ENCODE data around the gene ERC2.

Gene ERC2

DNA sequence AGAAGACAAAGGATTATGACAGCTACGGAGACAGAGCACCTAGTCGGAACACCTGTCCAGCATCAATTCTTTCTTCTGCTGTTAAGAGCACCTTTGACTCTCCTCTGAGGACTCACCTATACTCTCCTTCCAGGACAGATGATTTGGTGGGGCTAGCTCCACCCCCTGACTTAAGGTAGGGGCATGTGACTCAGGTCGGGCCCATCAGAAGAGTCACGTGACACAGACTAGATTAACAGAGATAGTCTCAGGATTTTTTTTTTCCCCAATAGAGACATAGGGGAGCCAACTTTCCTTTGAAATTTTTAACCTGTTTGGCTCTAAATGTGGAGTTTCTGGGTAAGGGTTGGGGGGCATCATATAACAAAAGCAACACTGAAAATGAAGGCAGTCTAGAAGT, 969.7 kb downstream of the ERC2 start:
- no peaks in the 10 kb centered on the region for H3K36me3 ChIP-seq (ENCODE audit: insufficient read depth, low read length)
- no peak overlapping the region for H3K27ac ChIP-seq (ENCODE audit: low read depth, low read length, poor library complexity, severe bottlenecking)
- H4K20me1 ChIP-seq (ENCODE audit: insufficient read depth, low read length): no peaks in the 10 kb centered on the region
- no peak overlapping the region for H3K4me3 ChIP-seq (ENCODE audit: low read depth, low read length, poor library complexity, severe bottlenecking)
- H3K9ac ChIP-seq (ENCODE audit: low read length): no peak overlapping the region
- no peaks in the 10 kb centered on the region for H3K79me2 ChIP-seq (ENCODE audit: insufficient read depth, low read length)
- H3F3A ChIP-seq (ENCODE audit: insufficient read depth, low read length): no peaks in the 10 kb centered on the region
- peaks cover 4% of the 10 kb centered on the region for H3K4me1 ChIP-seq (ENCODE audit: insufficient read depth, low read length, severe bottlenecking)
- no peaks in the 10 kb centered on the region for H3K9me3 ChIP-seq (ENCODE audit: low read length)
- TF ChIP-seq, protein P1, sequence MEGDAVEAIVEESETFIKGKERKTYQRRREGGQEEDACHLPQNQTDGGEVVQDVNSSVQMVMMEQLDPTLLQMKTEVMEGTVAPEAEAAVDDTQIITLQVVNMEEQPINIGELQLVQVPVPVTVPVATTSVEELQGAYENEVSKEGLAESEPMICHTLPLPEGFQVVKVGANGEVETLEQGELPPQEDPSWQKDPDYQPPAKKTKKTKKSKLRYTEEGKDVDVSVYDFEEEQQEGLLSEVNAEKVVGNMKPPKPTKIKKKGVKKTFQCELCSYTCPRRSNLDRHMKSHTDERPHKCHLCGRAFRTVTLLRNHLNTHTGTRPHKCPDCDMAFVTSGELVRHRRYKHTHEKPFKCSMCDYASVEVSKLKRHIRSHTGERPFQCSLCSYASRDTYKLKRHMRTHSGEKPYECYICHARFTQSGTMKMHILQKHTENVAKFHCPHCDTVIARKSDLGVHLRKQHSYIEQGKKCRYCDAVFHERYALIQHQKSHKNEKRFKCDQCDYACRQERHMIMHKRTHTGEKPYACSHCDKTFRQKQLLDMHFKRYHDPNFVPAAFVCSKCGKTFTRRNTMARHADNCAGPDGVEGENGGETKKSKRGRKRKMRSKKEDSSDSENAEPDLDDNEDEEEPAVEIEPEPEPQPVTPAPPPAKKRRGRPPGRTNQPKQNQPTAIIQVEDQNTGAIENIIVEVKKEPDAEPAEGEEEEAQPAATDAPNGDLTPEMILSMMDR (IDR thresholded peaks at IDR 0.05; ENCODE audit: low read length): no peak
- TF ChIP-seq EZH2 (IDR thresholded peaks at IDR 0.05; ENCODE audit: borderline replicate concordance, low read length): no peak
- no peaks in the 10 kb centered on the region for H3K27me3 ChIP-seq (ENCODE audit: insufficient read depth, low read length)
- no peak overlapping the region for H2AFZ ChIP-seq (ENCODE audit: low read length)
- H3K4me2 ChIP-seq (ENCODE audit: low read length): no peak overlapping the region
- no peaks in the 10 kb centered on the region for H3K9me2 ChIP-seq (ENCODE audit: low read depth, low read length)

DNA sequence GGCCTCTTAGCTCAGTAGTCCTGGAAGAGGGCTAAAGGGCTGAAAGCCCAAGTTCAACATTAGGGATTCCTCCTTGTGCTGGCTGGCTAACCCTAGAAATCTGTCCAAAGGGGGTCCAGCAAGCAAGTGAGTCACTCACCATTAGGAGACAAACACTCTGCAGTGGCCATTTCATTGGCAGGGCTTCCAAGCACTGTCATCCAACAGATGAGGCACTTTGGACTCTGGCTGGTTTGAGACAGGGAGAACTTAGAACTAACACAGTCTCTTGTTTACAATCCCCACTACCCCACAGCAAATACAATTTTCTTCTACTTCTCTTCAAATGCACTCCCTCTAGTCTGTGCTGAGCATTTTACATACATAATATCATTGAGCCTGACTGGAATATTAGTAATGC, 971.0 kb downstream of the ERC2 start:
- H3K79me2 ChIP-seq (ENCODE audit: insufficient read depth, low read length): no peaks in the 10 kb centered on the region
- H3K9me2 ChIP-seq (ENCODE audit: low read depth, low read length): no peaks in the 10 kb centered on the region
- no peaks in the 10 kb centered on the region for H3K27me3 ChIP-seq (ENCODE audit: insufficient read depth, low read length)
- peaks cover 4% of the 10 kb centered on the region for H3K4me1 ChIP-seq (ENCODE audit: insufficient read depth, low read length, severe bottlenecking)
- H3K4me2 ChIP-seq (ENCODE audit: low read length): no peak overlapping the region
- no peaks in the 10 kb centered on the region for H3F3A ChIP-seq (ENCODE audit: insufficient read depth, low read length)
- H3K36me3 ChIP-seq (ENCODE audit: insufficient read depth, low read length): no peaks in the 10 kb centered on the region
- no peaks in the 10 kb centered on the region for H3K9me3 ChIP-seq (ENCODE audit: low read length)
- H2AFZ ChIP-seq (ENCODE audit: low read length): no peak overlapping the region
- H3K9ac ChIP-seq (ENCODE audit: low read length): no peak overlapping the region
- H4K20me1 ChIP-seq (ENCODE audit: insufficient read depth, low read length): no peaks in the 10 kb centered on the region
- no peak overlapping the region for H3K4me3 ChIP-seq (ENCODE audit: low read depth, low read length, poor library complexity, severe bottlenecking)
- no peak overlapping the region for H3K27ac ChIP-seq (ENCODE audit: low read depth, low read length, poor library complexity, severe bottlenecking)
- TF ChIP-seq, protein P1 (IDR thresholded peaks at IDR 0.05; ENCODE audit: low read length): no peak
- TF ChIP-seq EZH2 (IDR thresholded peaks at IDR 0.05; ENCODE audit: borderline replicate concordance, low read length): no peak

DNA sequence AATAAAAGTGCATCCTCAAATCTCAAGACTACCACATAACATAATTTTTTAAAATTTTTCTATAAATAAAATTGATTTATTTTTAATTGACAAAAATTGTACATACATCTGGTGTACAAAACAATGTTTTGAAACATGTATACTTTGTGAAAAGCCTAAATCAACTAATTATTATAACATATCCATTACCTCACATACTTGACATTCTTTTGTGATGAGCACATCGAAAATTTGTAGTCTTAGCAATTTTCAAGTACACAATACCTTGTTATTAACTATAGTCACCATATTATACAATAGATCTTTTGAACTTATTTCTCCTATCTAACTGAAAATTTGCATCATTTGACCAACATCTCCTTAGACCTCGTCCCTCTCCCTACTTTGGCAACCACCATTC, 973.3 kb downstream of the ERC2 start:
- no peaks in the 10 kb centered on the region for H3K4me1 ChIP-seq (ENCODE audit: insufficient read depth, low read length, severe bottlenecking)
- H3F3A ChIP-seq (ENCODE audit: insufficient read depth, low read length): no peaks in the 10 kb centered on the region
- no peaks in the 10 kb centered on the region for H3K79me2 ChIP-seq (ENCODE audit: insufficient read depth, low read length)
- H3K4me3 ChIP-seq (ENCODE audit: low read depth, low read length, poor library complexity, severe bottlenecking): no peak overlapping the region
- no peak overlapping the region for H3K4me2 ChIP-seq (ENCODE audit: low read length)
- H2AFZ ChIP-seq (ENCODE audit: low read length): no peak overlapping the region
- no peaks in the 10 kb centered on the region for H3K27me3 ChIP-seq (ENCODE audit: insufficient read depth, low read length)
- no peaks in the 10 kb centered on the region for H3K36me3 ChIP-seq (ENCODE audit: insufficient read depth, low read length)
- no peak overlapping the region for H3K27ac ChIP-seq (ENCODE audit: low read depth, low read length, poor library complexity, severe bottlenecking)
- TF ChIP-seq EZH2 (IDR thresholded peaks at IDR 0.05; ENCODE audit: borderline replicate concordance, low read length): no peak
- TF ChIP-seq, protein P1 (IDR thresholded peaks at IDR 0.05; ENCODE audit: low read length): no peak
- no peaks in the 10 kb centered on the region for H3K9me2 ChIP-seq (ENCODE audit: low read depth, low read length)
- no peaks in the 10 kb centered on the region for H3K9me3 ChIP-seq (ENCODE audit: low read length)
- no peak overlapping the region for H3K9ac ChIP-seq (ENCODE audit: low read length)
- no peaks in the 10 kb centered on the region for H4K20me1 ChIP-seq (ENCODE audit: insufficient read depth, low read length)
